HepG2 (cell line): Measurements from ENCODE around the gene KATNA1. TPM values are rescaled to one million over a fixed set of nuclear protein-coding genes. Genes with fewer than 3 reads are reported as not detected.

Experiments used
- CHD2 ChIP-seq: IDR thresholded peaks from 2 replicates; pipeline ENCODE4 v1.6.1; 2011; ENCODE audit warnings: low read depth, low read length, improper control_type of control experiment
- EEA1 ChIP-seq: sonication (generic); formaldehyde crosslinking; IDR thresholded peaks from 2 replicates; pipeline ENCODE4 v1.5.1; 2020; ENCODE audit warnings: mild to moderate bottlenecking, missing genetic modification reagents, borderline replicate concordance
- GTF3A ChIP-seq: sonication (generic); formaldehyde crosslinking; conservative IDR thresholded peaks from 2 replicates; pipeline ENCODE4 v1.4.0; 2020; ENCODE audit warnings: mild to moderate bottlenecking, missing genetic modification reagents
- HMG20A ChIP-seq: IDR thresholded peaks from 2 replicates; pipeline ENCODE4 v1.6.1; 2016; ENCODE audit warnings: borderline replicate concordance
- JUN ChIP-seq: sonication (generic); formaldehyde crosslinking; IDR thresholded peaks from 2 replicates; pipeline ENCODE4 v1.4.0; 2020; ENCODE audit warnings: mild to moderate bottlenecking, missing genetic modification reagents
- LCORL ChIP-seq, 2 experiments: fragments of 450-650 bp in 1 of 2; sonication (generic) in 1 of 2; formaldehyde crosslinking in 1 of 2; IDR thresholded peaks; 2 replicates each; pipeline versions ENCODE4 v1.5.0 to v1.6.1; 2017 to 2020; ENCODE audit warnings: antibody characterized with exemption in 1 of 2, missing genetic modification reagents in 1 of 2
- MAFG ChIP-seq: sonication (generic); formaldehyde crosslinking; IDR thresholded peaks from 2 replicates; pipeline ENCODE4 v1.5.1; 2020; ENCODE audit warnings: mild to moderate bottlenecking, missing genetic modification reagents
- MAFK ChIP-seq, 2 experiments: IDR thresholded peaks in 1 of 2; conservative IDR thresholded peaks in 1 of 2; 2 replicates each; pipeline ENCODE4 v1.6.1; 2011; ENCODE audit warnings: improper control_type of control experiment in 2 of 2, low read length in 2 of 2
- MXD4 ChIP-seq: IDR thresholded peaks from 2 replicates; pipeline ENCODE4 v1.6.1; 2016; ENCODE audit warnings: mild to moderate bottlenecking, missing biosample characterization, missing genetic modification reagents
- NKX3-1 ChIP-seq: sonication (generic); formaldehyde crosslinking; IDR thresholded peaks from 2 replicates; pipeline ENCODE4 v1.5.0; 2020; ENCODE audit warnings: missing genetic modification reagents
- SALL2 ChIP-seq: sonication (generic); formaldehyde crosslinking; IDR thresholded peaks from 2 replicates; pipeline ENCODE4 v1.8.1; 2023; ENCODE audit warnings: mild to moderate bottlenecking, missing genetic modification reagents, inconsistent platforms
- SRF ChIP-seq: IDR thresholded peaks from 2 replicates; pipeline ENCODE4 v1.6.1; 2011; ENCODE audit warnings: mild to moderate bottlenecking, low read depth, low read length, moderate library complexity
- TGIF2 ChIP-seq: IDR thresholded peaks from 2 replicates; pipeline ENCODE4 v1.6.1; 2016; ENCODE audit warnings: control low read depth, missing compliant biosample characterization
- ZBTB1 ChIP-seq: sonication (generic); formaldehyde crosslinking; IDR thresholded peaks from 2 replicates; pipeline ENCODE4 v1.4.0; 2020; ENCODE audit warnings: missing genetic modification reagents, borderline replicate concordance
- ZBTB8A ChIP-seq: sonication (generic); formaldehyde crosslinking; IDR thresholded peaks from 2 replicates; pipeline ENCODE4 v1.4.0; 2020; ENCODE audit warnings: mild to moderate bottlenecking, low read depth, missing genetic modification reagents, borderline replicate concordance
- ZMYM2 ChIP-seq: sonication (generic); formaldehyde crosslinking; IDR thresholded peaks from 2 replicates; pipeline ENCODE4 v1.8.0; 2022; ENCODE audit warnings: mild to moderate bottlenecking, missing genetic modification reagents
- ZNF264 ChIP-seq: sonication (generic); formaldehyde crosslinking; IDR thresholded peaks from 2 replicates; pipeline ENCODE4 v1.4.0; 2020; ENCODE audit warnings: missing genetic modification reagents
- ZNF501 ChIP-seq: sonication (generic); formaldehyde crosslinking; IDR thresholded peaks from 2 replicates; pipeline ENCODE4 v1.5.1; 2020; ENCODE audit warnings: mild to moderate bottlenecking, moderate library complexity, missing genetic modification reagents
- ZNF737 ChIP-seq: sonication (generic); formaldehyde crosslinking; IDR thresholded peaks from 2 replicates; pipeline ENCODE4 v1.5.0; 2020; ENCODE audit warnings: missing genetic modification reagents, mild to moderate bottlenecking, borderline replicate concordance
- ZNF746 ChIP-seq: sonication (generic); formaldehyde crosslinking; IDR thresholded peaks from 2 replicates; pipeline ENCODE4 v1.8.0; 2022; ENCODE audit warnings: mild to moderate bottlenecking, missing genetic modification reagents
- ZNF766 ChIP-seq: sonication (generic); formaldehyde crosslinking; IDR thresholded peaks from 2 replicates; pipeline ENCODE4 v1.5.0; 2020; ENCODE audit warnings: missing genetic modification reagents, borderline replicate concordance
- ZNF800 ChIP-seq: sonication (generic); formaldehyde crosslinking; IDR thresholded peaks from 2 replicates; pipeline ENCODE4 v1.4.0; 2020; ENCODE audit warnings: missing genetic modification reagents
- ZSCAN12 ChIP-seq: sonication (generic); formaldehyde crosslinking; IDR thresholded peaks from 2 replicates; pipeline ENCODE4 v1.9.0; 2021; ENCODE audit warnings: mild to moderate bottlenecking, missing genetic modification reagents
- polyA plus RNA-seq, 8 experiments: library from polyadenylated mRNA; depleted of rRNA in 3 of 8; stranded (reverse) in 7 of 8; unstranded in 1 of 8; fragments of >200 nt; fragmentation: Illumina TruSeq in 4 of 8; extraction: Trizol in 4 of 8; gene quantifications; 2 replicates each; pipeline versions ENCODE4 v1.2.1 to v1.2.3, GENCODE V29; 2011 to 2016; ENCODE audit warnings: low read depth in 4 of 8, missing spikeins in 1 of 8, mixed read lengths in 1 of 8; ENCODE audit not compliant: insufficient read depth in 1 of 8
- total RNA-seq, 5 experiments: library from RNA; depleted of rRNA; stranded (reverse); fragments of >200 nt; fragmentation: Illumina TruSeq; extraction: Trizol; gene quantifications; 2 replicates each; pipeline ENCODE4 v1.2.3, GENCODE V29; 2016; ENCODE audit warnings: low read depth in 1 of 5
- TF ChIP-seq, protein P1 (sequence below): sonication (generic); formaldehyde crosslinking; IDR thresholded peaks from 2 replicates; pipeline ENCODE4 v1.5.1; 2020; ENCODE audit warnings: mild to moderate bottlenecking, moderate library complexity, missing genetic modification reagents
- TF ChIP-seq, protein P2 (sequence below): sonication (generic); formaldehyde crosslinking; IDR thresholded peaks from 2 replicates; pipeline ENCODE4 v1.4.0; 2020; ENCODE audit warnings: missing genetic modification reagents

The KATNA1 gene
- total and polyA plus RNA-seq, 2 of the 13 experiments (the other 11 are each of a cell fraction or from before 2014, with no cell fraction given): 14.8 to 25.3 TPM

DNA sequence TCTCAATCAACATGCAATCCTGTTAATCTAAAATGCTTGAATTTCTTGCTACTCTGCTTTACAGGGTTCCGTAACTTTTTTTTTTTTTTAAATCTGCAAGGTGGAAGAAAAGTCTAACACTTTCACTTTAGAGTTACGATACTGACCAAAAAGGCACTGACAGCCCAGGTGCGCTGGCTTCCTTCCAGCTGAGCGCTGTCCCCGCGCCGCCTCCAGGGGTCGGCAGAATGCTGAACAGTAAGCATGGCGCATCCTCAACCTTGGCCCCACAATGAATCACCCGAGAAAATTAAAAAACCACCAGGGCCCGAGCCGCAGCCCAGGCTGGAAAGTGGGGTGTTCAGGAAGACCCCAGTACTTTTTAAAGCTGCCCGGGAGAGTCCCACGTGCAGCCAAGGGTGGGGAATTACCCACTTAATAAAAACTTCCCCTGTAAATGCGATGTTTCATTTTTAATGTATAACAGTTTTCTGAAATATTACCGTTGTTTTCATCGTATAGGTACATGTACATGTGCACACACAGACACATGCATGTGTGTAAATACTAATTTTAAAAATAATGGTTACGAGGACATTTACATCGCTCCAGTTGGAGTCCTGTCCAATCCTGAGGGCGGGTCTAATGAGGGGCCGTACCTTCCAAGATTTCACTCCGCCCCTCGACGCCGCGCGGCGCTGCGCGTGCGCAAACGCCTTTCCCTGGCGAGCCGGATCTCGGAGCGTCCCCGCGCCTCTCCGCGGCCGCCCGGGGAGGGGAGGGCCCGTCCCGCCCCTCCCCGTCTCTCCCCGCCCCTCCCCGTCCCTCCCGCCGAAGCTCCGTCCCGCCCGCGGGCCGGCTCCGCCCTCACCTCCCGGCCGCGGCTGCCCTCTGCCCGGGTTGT, 82.7 kb downstream of the KATNA1 start, which contains the start of gene GINM1 (continued):
- TF ChIP-seq ZSCAN12 (CRISPR knock-in tag) (0 out of 2 replicates have a peak, but pooled peaks have one; percentile 51), ZNF766 (0 out of 2 replicates have a peak, but pooled peaks have one; percentile 21), SRF (peak; percentile 18; the same call in 1 of the 2 replicates), ZBTB8A (no peak), SALL2 (CRISPR knock-in tag) (0 out of 2 replicates have a peak, but pooled peaks have one; percentile 38), EEA1 (CRISPR knock-in tag) (no peak), ZBTB1 (CRISPR knock-in tag) (no peak), MAFG (CRISPR knock-in tag) (no peak), MAFK (conservative IDR thresholded peaks at IDR 0.05 in 1 of 2, IDR thresholded peaks at IDR 0.05 in 1 of 2; ENCODE audit: low read length in 2 of 2) (no peak), LCORL (IDR thresholded peaks at IDR 0.05) (no peak), LCORL (CRISPR knock-in tag; IDR thresholded peaks at IDR 0.05) (0 out of 2 replicates have a peak, but pooled peaks have one; percentile 42), ZNF264 (no peak), HMG20A (CRISPR knock-in tag) (no peak), TGIF2 (CRISPR knock-in tag) (peak; percentile 88), ZNF800 (CRISPR knock-in tag) (peak; percentile 39; the same call in 1 of the 2 replicates), ZMYM2 (CRISPR knock-in tag) (no peak), CHD2 (no peak), MXD4 (peak; percentile 79), NKX3-1 (CRISPR knock-in tag) (0 out of 2 replicates have a peak, but pooled peaks have one; percentile 31), JUN (CRISPR knock-in tag) (no peak), ZNF737 (CRISPR knock-in tag) (no peak), ZNF501 (CRISPR knock-in tag) (no peak; the same call in none of the 2 replicates), GTF3A (CRISPR knock-in tag) (no peak), ZNF746 (no peak)
- TF ChIP-seq, protein P1, sequence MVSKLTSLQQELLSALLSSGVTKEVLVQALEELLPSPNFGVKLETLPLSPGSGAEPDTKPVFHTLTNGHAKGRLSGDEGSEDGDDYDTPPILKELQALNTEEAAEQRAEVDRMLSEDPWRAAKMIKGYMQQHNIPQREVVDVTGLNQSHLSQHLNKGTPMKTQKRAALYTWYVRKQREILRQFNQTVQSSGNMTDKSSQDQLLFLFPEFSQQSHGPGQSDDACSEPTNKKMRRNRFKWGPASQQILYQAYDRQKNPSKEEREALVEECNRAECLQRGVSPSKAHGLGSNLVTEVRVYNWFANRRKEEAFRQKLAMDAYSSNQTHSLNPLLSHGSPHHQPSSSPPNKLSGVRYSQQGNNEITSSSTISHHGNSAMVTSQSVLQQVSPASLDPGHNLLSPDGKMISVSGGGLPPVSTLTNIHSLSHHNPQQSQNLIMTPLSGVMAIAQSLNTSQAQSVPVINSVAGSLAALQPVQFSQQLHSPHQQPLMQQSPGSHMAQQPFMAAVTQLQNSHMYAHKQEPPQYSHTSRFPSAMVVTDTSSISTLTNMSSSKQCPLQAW (CRISPR knock-in tag): no peak
- TF ChIP-seq, protein P2, sequence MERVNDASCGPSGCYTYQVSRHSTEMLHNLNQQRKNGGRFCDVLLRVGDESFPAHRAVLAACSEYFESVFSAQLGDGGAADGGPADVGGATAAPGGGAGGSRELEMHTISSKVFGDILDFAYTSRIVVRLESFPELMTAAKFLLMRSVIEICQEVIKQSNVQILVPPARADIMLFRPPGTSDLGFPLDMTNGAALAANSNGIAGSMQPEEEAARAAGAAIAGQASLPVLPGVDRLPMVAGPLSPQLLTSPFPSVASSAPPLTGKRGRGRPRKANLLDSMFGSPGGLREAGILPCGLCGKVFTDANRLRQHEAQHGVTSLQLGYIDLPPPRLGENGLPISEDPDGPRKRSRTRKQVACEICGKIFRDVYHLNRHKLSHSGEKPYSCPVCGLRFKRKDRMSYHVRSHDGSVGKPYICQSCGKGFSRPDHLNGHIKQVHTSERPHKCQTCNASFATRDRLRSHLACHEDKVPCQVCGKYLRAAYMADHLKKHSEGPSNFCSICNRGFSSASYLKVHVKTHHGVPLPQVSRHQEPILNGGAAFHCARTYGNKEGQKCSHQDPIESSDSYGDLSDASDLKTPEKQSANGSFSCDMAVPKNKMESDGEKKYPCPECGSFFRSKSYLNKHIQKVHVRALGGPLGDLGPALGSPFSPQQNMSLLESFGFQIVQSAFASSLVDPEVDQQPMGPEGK (CRISPR knock-in tag): peak; percentile 43; the same call in 1 of the 2 replicates
